Esophagus muscularis mucosa (tissue), 3 donors: ENCODE data around the gene EPOP.

Experiments used
- CTCF ChIP-seq, 3 experiments: fragments of 200-600 bp in 2 of 3; fragments of 450-650 bp in 1 of 3; sonication (generic) in 2 of 3; IDR thresholded peaks; one replicate each; pipeline ENCODE4 v1.5.1; 2017 to 2019; ENCODE audit warnings: antibody characterized with exemption in 3 of 3, mild to moderate bottlenecking in 2 of 3, moderate library complexity in 1 of 3
- POLR2A ChIP-seq: fragments of 450-650 bp; IDR thresholded peaks from one replicate; pipeline ENCODE4 v1.6.1; 2017; ENCODE audit warnings: antibody characterized with exemption, moderate library complexity, mild to moderate bottlenecking, low read depth
- POLR2AphosphoS5 ChIP-seq, 2 donors: sonication (generic); formaldehyde crosslinking; IDR thresholded peaks; one replicate each; pipeline ENCODE4 v1.6.1; 2017; ENCODE audit warnings: antibody characterized with exemption in 2 of 2

DNA sequence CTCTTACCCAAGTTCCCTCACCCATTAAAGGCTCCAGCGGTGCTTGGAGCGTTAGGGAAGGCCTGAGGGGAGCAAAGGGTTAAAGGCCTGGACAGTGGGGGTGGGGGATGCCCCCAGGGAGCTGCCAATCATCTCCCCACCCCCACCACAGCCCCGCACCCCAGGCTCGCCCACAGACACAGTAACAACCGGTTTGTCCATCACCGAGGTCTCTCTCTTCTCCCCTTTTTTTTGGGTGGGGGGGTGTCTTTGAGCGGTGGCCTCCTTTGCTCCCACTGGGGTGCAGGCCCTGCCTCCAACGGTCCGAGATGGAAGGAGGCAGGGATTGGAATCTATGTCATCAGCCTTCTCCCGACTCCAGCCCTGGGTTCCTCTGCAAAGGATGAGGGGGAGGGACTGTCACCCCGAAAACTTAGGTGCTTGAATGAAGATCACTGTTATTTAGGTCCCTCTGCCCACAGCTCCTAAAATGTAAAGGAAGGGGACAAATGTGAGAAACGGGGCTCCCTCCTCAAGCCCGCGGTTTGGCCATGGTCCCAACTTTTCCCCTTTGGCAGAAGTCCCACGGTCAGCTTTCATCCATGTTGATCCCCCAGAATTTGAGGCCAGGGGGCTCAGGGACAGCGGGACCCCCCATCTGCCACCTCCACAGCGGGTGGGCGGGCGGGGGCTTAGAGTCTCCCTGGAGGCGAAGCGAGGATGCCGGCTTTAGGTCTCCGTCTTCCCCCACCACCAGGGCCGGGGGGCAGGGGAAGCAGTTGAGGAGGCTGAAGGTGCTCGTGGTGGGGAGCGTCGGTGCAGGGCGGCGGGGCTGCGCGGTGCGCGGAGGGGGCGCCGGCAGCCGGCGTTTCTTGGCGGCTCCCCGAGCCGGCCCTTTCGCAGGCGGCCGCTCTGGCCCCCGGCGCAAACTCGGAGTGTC is 1.7 kb downstream of the EPOP start:
- TF ChIP-seq CTCF (IDR thresholded peaks at IDR 0.05) (no peak), POLR2AphosphoS5 (IDR thresholded peaks at IDR 0.05) (no peak), POLR2A (no peak)
